Endothelial cell of umbilical vein (primary cell): ENCODE results near the gene GALT. TPM values are rescaled to one million over a fixed set of nuclear protein-coding genes. Genes with fewer than 3 reads are reported as not detected.

Source experiments
- BruUV-seq: library from RNA; stranded (reverse); fragments of 400-500 nt; replicated peaks from 2 replicates; lab custom pipeline; 2021; lab: Mats Ljungman, UMichigan
- CTCF ChIA-PET: fragments of 300-600, 350-600 bp; sonication (Branson Sonifier 250); formaldehyde crosslinking; loops from one replicate; lab custom pipeline; 2021; ENCODE audit warnings: antibody characterized with exemption, inconsistent platforms; lab: Charles Lee
- POLR2A ChIA-PET: fragments of 300-600, 350-600 bp; sonication (Branson Sonifier 250); formaldehyde crosslinking; loops from one replicate; lab custom pipeline; 2021; ENCODE audit warnings: antibody characterized with exemption, inconsistent platforms; lab: Charles Lee
- DNase-seq: peaks from one replicate; pipeline ENCODE4 v3.0.0-alpha.2; 2011; ENCODE audit warnings: low read depth, low spot score
- FAIRE-seq: peaks from 2 replicates; lab custom pipeline; 2011; peaks lifted over from hg19 to GRCh38; lab: Jason Lieb, UNC
- H2AFZ ChIP-seq: 2 replicates; pipeline ENCODE4 v1.6.0; 2012; ENCODE audit warnings: low read depth, low read length, control low read depth, inconsistent platforms
- H3K27ac ChIP-seq: 2 replicates; pipeline ENCODE4 v1.5.1; 2011; ENCODE audit warnings: low read depth, mild to moderate bottlenecking, control low read depth, low read length, moderate library complexity; ENCODE audit not compliant: insufficient read depth
- H3K27me3 ChIP-seq, 2 experiments: 2 replicates each; pipeline versions ENCODE4 v1.6.0 to v1.6.1; 2011; ENCODE audit warnings: low read length in 2 of 2, mixed read lengths in 1 of 2; ENCODE audit not compliant: control insufficient read depth in 2 of 2, insufficient read depth in 2 of 2
- H3K36me3 ChIP-seq, 2 experiments: 2 replicates in 1 of 2; 3 replicates in 1 of 2; pipeline ENCODE4 v1.5.1; 2011; ENCODE audit warnings: low read length in 2 of 2, mild to moderate bottlenecking in 1 of 2, moderate library complexity in 1 of 2; ENCODE audit not compliant: control insufficient read depth in 2 of 2, insufficient read depth in 2 of 2; ENCODE audit errors: extremely low read depth in 1 of 2
- H3K4me1 ChIP-seq: 3 replicates; pipeline ENCODE4 v1.5.1; 2011; ENCODE audit warnings: mild to moderate bottlenecking, low read length; ENCODE audit not compliant: control insufficient read depth, insufficient read depth; ENCODE audit errors: extremely low read depth
- H3K4me2 ChIP-seq: 2 replicates; pipeline ENCODE4 v1.6.1; 2011; ENCODE audit warnings: low read length, control low read depth, mixed read lengths; ENCODE audit not compliant: insufficient read depth
- H3K4me3 ChIP-seq, 3 experiments: fragments of 200-600 bp in 1 of 3; sonication (generic), shearing (Covaris generic) in 1 of 3; replicated peaks in 1 of 3; 2 replicates each; pipeline ENCODE4 v1.5.1; 2011 to 2016; ENCODE audit warnings: control low read depth in 3 of 3, low read length in 3 of 3, mild to moderate bottlenecking in 2 of 3, inconsistent platforms in 1 of 3, low read depth in 1 of 3, moderate library complexity in 1 of 3; ENCODE audit not compliant: insufficient read depth in 1 of 3
- H3K79me2 ChIP-seq: 2 replicates; pipeline ENCODE4 v1.6.0; 2012; ENCODE audit warnings: low read length, inconsistent platforms; ENCODE audit not compliant: control insufficient read depth, insufficient read depth
- H3K9ac ChIP-seq: replicated peaks from 2 replicates; pipeline ENCODE3; 2011; ENCODE audit warnings: low read length, control low read depth; ENCODE audit not compliant: insufficient read depth; ENCODE audit errors: extremely low read depth
- H3K9me1 ChIP-seq: replicated peaks from 3 replicates; pipeline ENCODE4 v1.6.0; 2011; ENCODE audit warnings: mild to moderate bottlenecking, low read length; ENCODE audit not compliant: control insufficient read depth, insufficient read depth; ENCODE audit errors: extremely low read depth
- H3K9me3 ChIP-seq: replicated peaks from 2 replicates; pipeline ENCODE4 v1.5.1; 2012; ENCODE audit warnings: low read length, inconsistent platforms; ENCODE audit not compliant: control insufficient read depth, insufficient read depth
- H4K20me1 ChIP-seq: replicated peaks from 2 replicates; pipeline ENCODE3; 2011; ENCODE audit warnings: mild to moderate bottlenecking, low read length; ENCODE audit not compliant: control insufficient read depth, insufficient read depth; ENCODE audit errors: extremely low read depth
- EZH2 ChIP-seq: IDR thresholded peaks from 2 replicates; pipeline ENCODE4 v1.6.1; 2012; ENCODE audit warnings: borderline replicate concordance, low read depth, mild to moderate bottlenecking, moderate library complexity, low read length, inconsistent platforms; ENCODE audit not compliant: severe bottlenecking
- FOS ChIP-seq: IDR thresholded peaks from 2 replicates; pipeline ENCODE4 v1.6.1; 2011; ENCODE audit warnings: mild to moderate bottlenecking, low read length, moderate library complexity, borderline replicate concordance; ENCODE audit not compliant: insufficient read depth
- JUN ChIP-seq: IDR thresholded peaks from 2 replicates; pipeline ENCODE4 v1.6.1; 2011; ENCODE audit warnings: borderline replicate concordance, low read depth; ENCODE audit not compliant: insufficient read length, insufficient read depth
- MAX ChIP-seq: IDR thresholded peaks from 2 replicates; pipeline ENCODE4 v1.6.1; 2011; ENCODE audit not compliant: insufficient read depth, insufficient read length
- dilution Hi-C: fragments of 300-500 bp; cut with MboI; formaldehyde crosslinking; loops from one replicate; pipeline ENCODE4 v1.15.0; 2019; ENCODE audit warnings: low sequenced_read_pairs; ENCODE audit not compliant: extremely low pct_ligation_motif_present
- intact Hi-C: fragments of 100-400 bp; cut with micrococcal nuclease; formaldehyde crosslinking; loops from one replicate; pipeline ENCODE4 v1.10.0; 2022
- polyA plus RNA-seq, 4 experiments: library from polyadenylated mRNA; depleted of rRNA in 3 of 4; stranded (reverse) in 3 of 4; unstranded in 1 of 4; fragments of >200 nt; gene quantifications; 2 replicates each; pipeline versions ENCODE4 v1.2.1 to v1.2.3, GENCODE V29; 2011 to 2012; ENCODE audit warnings: missing spikeins in 1 of 4
- total RNA-seq: library from RNA; stranded (reverse); gene quantifications from 2 replicates; pipeline ENCODE4 v1.2.3, GENCODE V29; 2021
- TF ChIP-seq, protein P1 (sequence below), 2 donors: IDR thresholded peaks; 1 replicate in 1 of 2; 2 replicates in 1 of 2; pipeline ENCODE4 v1.5.1; 2011; ENCODE audit warnings: low read length in 2 of 2, mild to moderate bottlenecking in 2 of 2, moderate library complexity in 2 of 2, control low read depth in 1 of 2, inconsistent platforms in 1 of 2, low read depth in 1 of 2; ENCODE audit not compliant: insufficient read depth in 1 of 2; ENCODE audit errors: extremely low read depth in 1 of 2

Gene GALT
- total and polyA plus RNA-seq, 2 donors (not counting 3 experiments of a cell fraction or from before 2014, with no cell fraction given) = 36.6 to 58.5 TPM

DNA sequence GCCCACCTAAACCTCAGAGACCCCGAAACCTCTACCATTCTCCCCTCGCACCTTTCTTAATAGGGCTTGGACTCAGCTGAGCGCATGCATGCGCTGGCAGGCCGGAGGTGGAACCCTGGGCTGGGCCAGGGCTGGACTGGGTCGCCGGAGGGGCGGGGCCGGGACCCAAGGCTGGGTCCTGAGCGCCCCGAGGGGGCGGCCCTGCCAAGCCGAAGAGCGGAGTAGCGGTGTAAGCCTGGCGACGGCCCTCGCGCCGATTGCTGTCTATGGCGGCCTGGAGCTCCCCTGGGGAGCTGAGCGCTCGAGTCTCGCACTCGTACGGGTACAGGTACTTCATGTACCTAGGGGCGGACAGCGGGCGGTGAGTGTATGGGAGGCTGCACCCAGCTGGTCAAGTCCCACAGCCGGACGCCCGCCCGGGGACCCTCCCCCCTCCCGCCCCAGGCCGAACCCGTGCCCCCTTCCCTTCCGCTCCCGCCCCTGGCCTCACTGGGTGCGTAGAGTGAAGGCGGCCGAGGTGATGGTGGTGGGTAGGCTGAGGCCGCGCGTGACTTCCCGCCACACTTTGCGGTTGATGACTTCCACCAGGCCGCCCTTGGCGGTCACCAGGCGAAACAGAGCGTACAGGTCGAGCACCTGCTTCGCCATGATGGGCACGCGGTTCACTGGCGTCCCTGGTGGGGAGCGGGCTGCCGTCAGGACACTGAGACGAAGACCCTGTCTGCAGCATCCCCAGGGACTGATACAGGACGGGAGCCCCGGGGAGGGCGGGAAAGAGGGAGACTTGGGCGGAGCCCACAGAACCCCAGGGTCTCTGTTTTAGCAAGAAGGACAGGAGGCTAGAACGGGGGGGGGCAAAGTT is 22.9 kb upstream of the GALT start:
- POLR2A ChIA-PET = no interaction called here
- Histone ChIP-seq H3K36me3 (no peaks in the 10 kb centered on the region), H3K4me1 (peaks cover 13% of the 10 kb centered on the region), H3K4me3 (no peak overlapping the region), H4K20me1 (no peaks in the 10 kb centered on the region), H3K9me3 (no peaks in the 10 kb centered on the region), H3K27me3 (peaks cover 50 to 56% of the 10 kb centered on the region in 2 experiments), H3K4me2 (no peak overlapping the region), H3K9ac (no peak overlapping the region), H3K79me2 (no peaks in the 10 kb centered on the region), H2AFZ (no peak overlapping the region), H3K27ac (no peak overlapping the region), H3K9me1 (no peaks in the 10 kb centered on the region)
- no peak for FAIRE-seq
- BruUV-seq = no TSS peak
- no peak for DNase-seq
- CTCF ChIA-PET = interaction anchor here (0.7 to 5.0 kb wide), 4 partner anchors 10 to 79 kb away, joined by 3 to 41 read pairs (median 4); partner anchors contain the start of gene RPP25L
- intact Hi-C loops = no loop called here
- TF ChIP-seq EZH2 = peak; percentile 81
- TF ChIP-seq MAX = no peak
- no peak for TF ChIP-seq FOS
- no peak for TF ChIP-seq JUN
- TF ChIP-seq, protein P1, sequence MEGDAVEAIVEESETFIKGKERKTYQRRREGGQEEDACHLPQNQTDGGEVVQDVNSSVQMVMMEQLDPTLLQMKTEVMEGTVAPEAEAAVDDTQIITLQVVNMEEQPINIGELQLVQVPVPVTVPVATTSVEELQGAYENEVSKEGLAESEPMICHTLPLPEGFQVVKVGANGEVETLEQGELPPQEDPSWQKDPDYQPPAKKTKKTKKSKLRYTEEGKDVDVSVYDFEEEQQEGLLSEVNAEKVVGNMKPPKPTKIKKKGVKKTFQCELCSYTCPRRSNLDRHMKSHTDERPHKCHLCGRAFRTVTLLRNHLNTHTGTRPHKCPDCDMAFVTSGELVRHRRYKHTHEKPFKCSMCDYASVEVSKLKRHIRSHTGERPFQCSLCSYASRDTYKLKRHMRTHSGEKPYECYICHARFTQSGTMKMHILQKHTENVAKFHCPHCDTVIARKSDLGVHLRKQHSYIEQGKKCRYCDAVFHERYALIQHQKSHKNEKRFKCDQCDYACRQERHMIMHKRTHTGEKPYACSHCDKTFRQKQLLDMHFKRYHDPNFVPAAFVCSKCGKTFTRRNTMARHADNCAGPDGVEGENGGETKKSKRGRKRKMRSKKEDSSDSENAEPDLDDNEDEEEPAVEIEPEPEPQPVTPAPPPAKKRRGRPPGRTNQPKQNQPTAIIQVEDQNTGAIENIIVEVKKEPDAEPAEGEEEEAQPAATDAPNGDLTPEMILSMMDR (IDR thresholded peaks at IDR 0.05; ENCODE audit: extremely low read depth in 1 of 2, insufficient read depth in 1 of 2, low read depth in 1 of 2, low read length in 2 of 2) = no peak
- dilution Hi-C loops = no loop called here
